Neural cell (in vitro differentiated cells): ENCODE measurements around the gene LCN10. TPM values are rescaled to one million over a fixed set of nuclear protein-coding genes. Genes with fewer than 3 reads are reported as not detected.

Experiments
- H2AFZ ChIP-seq: fragments of 200-600, 300-800 bp; sonication (generic), shearing (Covaris generic); 2 replicates; pipeline ENCODE4 v1.6.0; 2014; ENCODE audit warnings: low read depth, mild to moderate bottlenecking, antibody characterized with exemption, low read length, moderate library complexity
- H3F3A ChIP-seq: fragments of 200-600 bp; shearing (Covaris generic); 2 replicates; pipeline ENCODE4 v1.6.1; 2016; ENCODE audit warnings: mild to moderate bottlenecking, moderate library complexity, mixed read lengths, antibody characterized with exemption, low read length; ENCODE audit not compliant: insufficient read depth, poor library complexity, severe bottlenecking
- H3K27ac ChIP-seq: fragments of 200-600, 300-800 bp; sonication (generic), shearing (Covaris generic); 2 replicates; pipeline ENCODE4 v1.5.1; 2014; ENCODE audit warnings: mild to moderate bottlenecking, low read length, moderate library complexity
- H3K27me3 ChIP-seq: fragments of 300-800, 200-600 bp; sonication (generic), shearing (Covaris generic); 2 replicates; pipeline ENCODE4 v1.6.0; 2014; ENCODE audit warnings: mild to moderate bottlenecking, low read depth, low read length, moderate library complexity; ENCODE audit not compliant: insufficient read depth
- H3K36me3 ChIP-seq: fragments of 300-800, 200-600 bp; sonication (generic), shearing (Covaris generic); 2 replicates; pipeline ENCODE4 v1.5.1; 2014; ENCODE audit warnings: mild to moderate bottlenecking, antibody characterized with exemption, low read length, moderate library complexity; ENCODE audit not compliant: insufficient read depth
- H3K4me2 ChIP-seq: fragments of 300-800, 200-600 bp; sonication (generic), shearing (Covaris generic); 2 replicates; pipeline ENCODE4 v1.6.0; 2014; ENCODE audit warnings: mild to moderate bottlenecking, low read length
- H3K4me3 ChIP-seq: fragments of 300-800, 200-600 bp; sonication (generic), shearing (Covaris generic); 2 replicates; pipeline ENCODE4 v1.5.1; 2014; ENCODE audit warnings: mild to moderate bottlenecking, low read length, moderate library complexity
- H3K79me2 ChIP-seq: fragments of 200-600 bp; shearing (Covaris generic); replicated peaks from 2 replicates; pipeline ENCODE4 v1.6.0; 2014; ENCODE audit warnings: mild to moderate bottlenecking, low read length, moderate library complexity; ENCODE audit not compliant: insufficient read depth
- H3K9ac ChIP-seq: fragments of 300-800, 200-600 bp; sonication (generic), shearing (Covaris generic); 2 replicates; pipeline ENCODE4 v1.6.1; 2016; ENCODE audit warnings: mild to moderate bottlenecking, low read length, mixed read lengths
- H3K9me2 ChIP-seq: fragments of 200-600 bp; shearing (Covaris generic); 2 replicates; pipeline ENCODE4 v1.6.1; 2016; ENCODE audit warnings: mild to moderate bottlenecking, low read length, mixed read lengths; ENCODE audit not compliant: insufficient read depth
- H3K9me3 ChIP-seq: fragments of 200-600, 300-800 bp; sonication (generic), shearing (Covaris generic); 2 replicates; pipeline ENCODE4 v1.6.1; 2016; ENCODE audit warnings: mild to moderate bottlenecking, mixed run types, low read length, moderate library complexity, mixed read lengths
- H4K20me1 ChIP-seq: fragments of 200-600 bp; shearing (Covaris generic); 2 replicates; pipeline ENCODE4 v1.6.1; 2016; ENCODE audit warnings: mild to moderate bottlenecking, mixed run types; ENCODE audit not compliant: insufficient read depth
- EP300 ChIP-seq: fragments of 450-650 bp; conservative IDR thresholded peaks from 2 replicates; pipeline ENCODE4 v1.6.1; 2014; ENCODE audit warnings: antibody characterized with exemption, mild to moderate bottlenecking, moderate library complexity; ENCODE audit not compliant: poor library complexity, severe bottlenecking
- EZH2 ChIP-seq: fragments of 200-600, 300-800 bp; shearing (Covaris generic), sonication (generic); IDR thresholded peaks from 2 replicates; pipeline ENCODE4 v1.6.1; 2014; ENCODE audit warnings: antibody characterized with exemption, low read length, borderline replicate concordance, mild to moderate bottlenecking; ENCODE audit not compliant: insufficient read depth, poor library complexity, severe bottlenecking
- MXI1 ChIP-seq: fragments of 450-650 bp; conservative IDR thresholded peaks from 2 replicates; pipeline ENCODE4 v1.6.1; 2014; ENCODE audit warnings: antibody characterized with exemption, mild to moderate bottlenecking; ENCODE audit not compliant: poor library complexity, severe bottlenecking
- POLR2AphosphoS5 ChIP-seq: IDR thresholded peaks from 2 replicates; pipeline ENCODE4 v1.6.1; 2012
- RAD21 ChIP-seq: fragments of 450-650 bp; conservative IDR thresholded peaks from 2 replicates; pipeline ENCODE4 v1.6.1; 2014; ENCODE audit warnings: antibody characterized with exemption, mild to moderate bottlenecking, moderate library complexity
- REST ChIP-seq: IDR thresholded peaks from 2 replicates; pipeline ENCODE4 v1.6.1; 2012; ENCODE audit warnings: borderline replicate concordance
- SMC3 ChIP-seq: fragments of 450-650 bp; conservative IDR thresholded peaks from 2 replicates; pipeline ENCODE4 v1.6.1; 2014; ENCODE audit warnings: antibody characterized with exemption, mild to moderate bottlenecking, moderate library complexity; ENCODE audit not compliant: poor library complexity
- TAF1 ChIP-seq: IDR thresholded peaks from 2 replicates; pipeline ENCODE4 v1.6.1; 2012; ENCODE audit warnings: low read depth
- polyA plus RNA-seq: library from polyadenylated mRNA; depleted of rRNA; stranded (reverse); fragments of >200 nt; gene quantifications from 2 replicates; pipeline ENCODE4 v1.2.3, GENCODE V29; 2014
- TF ChIP-seq, protein P1 (sequence below): fragments of 450-650 bp; IDR thresholded peaks from 2 replicates; pipeline ENCODE4 v1.5.1; 2014; ENCODE audit warnings: antibody characterized with exemption, mild to moderate bottlenecking, moderate library complexity; ENCODE audit not compliant: poor library complexity, severe bottlenecking

Gene LCN10
- polyA plus RNA-seq, 1 donor from 2014 or later = not detected

DNA sequence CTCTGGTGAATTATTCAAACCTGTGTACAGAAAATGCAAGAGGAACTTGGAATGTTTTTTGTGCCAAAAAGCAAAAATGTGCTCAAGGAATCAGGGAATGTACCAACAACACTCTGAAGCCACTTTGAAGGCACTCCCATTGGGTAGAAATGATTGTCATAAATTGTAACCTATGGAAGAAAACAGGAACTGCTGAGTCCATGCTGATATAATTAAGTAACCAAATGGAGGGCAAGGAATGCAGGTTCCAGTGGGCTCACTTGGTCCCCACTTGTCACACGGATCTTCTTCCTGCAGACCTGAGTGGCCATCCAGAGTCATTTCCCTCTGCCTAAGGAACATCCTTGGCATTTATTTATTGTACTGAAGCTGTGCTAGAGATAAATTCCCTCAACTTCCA lies 8.5 kb upstream of the LCN10 start:
- Histone ChIP-seq H3F3A (no peaks in the 10 kb centered on the region), H3K4me2 (no peak overlapping the region)

GRCh38 chr9:136750526-136750925 lies 7.8 kb upstream of the LCN10 start:
- TF ChIP-seq RAD21 (no peak), EZH2 (no peak), SMC3 (no peak), TAF1 (no peak), POLR2AphosphoS5 (no peak)
- TF ChIP-seq, protein P1, sequence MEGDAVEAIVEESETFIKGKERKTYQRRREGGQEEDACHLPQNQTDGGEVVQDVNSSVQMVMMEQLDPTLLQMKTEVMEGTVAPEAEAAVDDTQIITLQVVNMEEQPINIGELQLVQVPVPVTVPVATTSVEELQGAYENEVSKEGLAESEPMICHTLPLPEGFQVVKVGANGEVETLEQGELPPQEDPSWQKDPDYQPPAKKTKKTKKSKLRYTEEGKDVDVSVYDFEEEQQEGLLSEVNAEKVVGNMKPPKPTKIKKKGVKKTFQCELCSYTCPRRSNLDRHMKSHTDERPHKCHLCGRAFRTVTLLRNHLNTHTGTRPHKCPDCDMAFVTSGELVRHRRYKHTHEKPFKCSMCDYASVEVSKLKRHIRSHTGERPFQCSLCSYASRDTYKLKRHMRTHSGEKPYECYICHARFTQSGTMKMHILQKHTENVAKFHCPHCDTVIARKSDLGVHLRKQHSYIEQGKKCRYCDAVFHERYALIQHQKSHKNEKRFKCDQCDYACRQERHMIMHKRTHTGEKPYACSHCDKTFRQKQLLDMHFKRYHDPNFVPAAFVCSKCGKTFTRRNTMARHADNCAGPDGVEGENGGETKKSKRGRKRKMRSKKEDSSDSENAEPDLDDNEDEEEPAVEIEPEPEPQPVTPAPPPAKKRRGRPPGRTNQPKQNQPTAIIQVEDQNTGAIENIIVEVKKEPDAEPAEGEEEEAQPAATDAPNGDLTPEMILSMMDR = no peak
- Histone ChIP-seq H3K79me2 (no peaks in the 10 kb centered on the region), H3K4me3 (no peak overlapping the region), H3F3A (no peaks in the 10 kb centered on the region), H2AFZ (no peak overlapping the region), H3K4me2 (no peak overlapping the region), H3K36me3 (no peaks in the 10 kb centered on the region), H3K27ac (no peak overlapping the region), H3K9ac (no peak overlapping the region), H3K9me2 (no peaks in the 10 kb centered on the region), H3K27me3 (no peaks in the 10 kb centered on the region), H4K20me1 (no peaks in the 10 kb centered on the region), H3K9me3 (no peaks in the 10 kb centered on the region)

More for the DNA sequence above, 8.5 kb upstream of the LCN10 start:
- no peaks in the 10 kb centered on the region for H3K36me3 ChIP-seq
- no peaks in the 10 kb centered on the region for H4K20me1 ChIP-seq
- TF ChIP-seq RAD21 (no peak), TAF1 (no peak), POLR2AphosphoS5 (no peak), EZH2 (no peak), MXI1 (no peak), SMC3 (no peak), EP300 (no peak), REST (no peak)
- TF ChIP-seq, protein P1 = no peak
- H3K27ac ChIP-seq = no peak overlapping the region
- H3K9ac ChIP-seq = no peak overlapping the region
- H2AFZ ChIP-seq = no peak overlapping the region
- no peak overlapping the region for H3K4me3 ChIP-seq
- H3K27me3 ChIP-seq = no peaks in the 10 kb centered on the region
- no peaks in the 10 kb centered on the region for H3K9me2 ChIP-seq
- no peaks in the 10 kb centered on the region for H3K79me2 ChIP-seq
- no peaks in the 10 kb centered on the region for H3K9me3 ChIP-seq
